H4 (cell line): ENCODE measurements around the gene TIGIT. TPM values are rescaled to one million over a fixed set of nuclear protein-coding genes. Genes with fewer than 3 reads are reported as not detected.
A peak's percentile ranks its signal among the peaks of the same experiment; 100 is the strongest.
"Not testable (repeated sequence)": the region's sequence is repeated elsewhere in the genome, so short reads cannot be mapped to it uniquely, and the experiment has no call there.

ENCODE experiments used
- DNase-seq: peaks from one replicate; pipeline ENCODE4 v3.0.0-alpha.2; 2015; ENCODE audit warnings: low spot score
- total RNA-seq: library from RNA; depleted of rRNA; stranded (reverse); fragments of >200 nt; shearing (Covaris generic); gene quantifications from 2 replicates; pipeline ENCODE4 v1.2.3, GENCODE V29; 2014; rRNA removed

Gene TIGIT
- total RNA-seq, result not detected in 2 replicates

DNA sequence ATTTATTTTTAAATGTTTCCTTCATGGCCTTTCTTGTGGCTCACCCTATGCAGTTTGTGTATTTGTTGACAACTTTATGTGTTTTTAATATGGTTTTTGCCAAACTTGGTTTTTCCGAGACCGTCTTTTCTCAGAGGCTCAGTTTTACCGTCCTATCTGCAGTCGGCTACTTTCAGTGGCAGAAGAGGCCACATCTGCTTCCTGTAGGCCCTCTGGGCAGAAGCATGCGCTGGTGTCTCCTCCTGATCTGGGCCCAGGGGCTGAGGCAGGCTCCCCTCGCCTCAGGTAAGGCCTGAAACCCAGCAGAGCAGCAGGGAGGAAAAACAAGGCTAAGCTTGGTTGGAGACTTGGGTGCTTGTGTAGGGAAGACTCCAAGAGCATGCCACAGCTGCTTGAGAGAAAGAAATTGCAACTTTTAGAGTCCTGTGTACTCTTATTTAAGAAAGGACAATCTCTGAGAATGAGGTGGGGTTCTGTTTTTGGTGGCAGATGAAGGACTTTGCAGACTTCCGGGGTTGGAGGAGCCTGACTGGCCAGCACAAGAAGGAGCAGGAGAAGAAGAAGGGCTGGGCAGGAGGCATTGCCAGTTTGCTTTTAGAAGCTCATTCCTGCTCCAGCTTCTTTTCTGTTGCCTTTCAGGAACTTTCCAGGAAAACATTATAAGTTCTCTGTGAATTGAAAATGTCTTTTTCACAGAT lies at the start of gene TIGIT:
TSS of gene TIGIT (plus strand) at position 191 of the 698 bp plus-strand sequence. CDS start at position 225, 34 bp downstream.
- no peak for DNase-seq

GRCh38 chr3:114252954-114253353 lies 40.9 kb upstream of the TIGIT start:
- DNase-seq, result no peak

GRCh38 chr3:114253505-114253904 lies 40.3 kb upstream of the TIGIT start:
- no peak for DNase-seq

DNA sequence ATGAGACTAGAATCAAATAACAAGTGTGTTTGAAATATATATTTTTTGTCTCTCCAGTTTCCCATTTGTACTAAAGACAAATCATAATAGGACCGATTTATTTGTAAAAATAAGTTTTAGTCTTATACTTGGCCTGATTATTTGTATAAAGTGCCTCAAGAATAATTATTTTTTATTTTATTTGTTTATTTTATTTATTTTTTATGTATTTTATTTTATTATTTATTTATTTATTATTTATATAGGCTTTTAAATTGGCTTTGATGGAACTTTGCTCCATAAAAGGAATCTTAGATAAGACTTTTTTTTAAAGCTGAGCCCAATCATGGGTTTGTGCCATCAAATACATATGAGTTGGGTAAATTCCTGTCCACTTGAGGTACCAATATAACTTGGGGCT lies 34.3 kb upstream of the TIGIT start:
- DNase-seq, result no peak

- no peak for DNase-seq
These were observed 33.7 kb upstream of the TIGIT start for GRCh38 chr3:114260152-114260551.

GRCh38 chr3:114270019-114270418 lies 23.8 kb upstream of the TIGIT start:
- DNase-seq, result no peak

- no peak for DNase-seq
These were observed 21.6 kb upstream of the TIGIT start for GRCh38 chr3:114272271-114272670.

DNA sequence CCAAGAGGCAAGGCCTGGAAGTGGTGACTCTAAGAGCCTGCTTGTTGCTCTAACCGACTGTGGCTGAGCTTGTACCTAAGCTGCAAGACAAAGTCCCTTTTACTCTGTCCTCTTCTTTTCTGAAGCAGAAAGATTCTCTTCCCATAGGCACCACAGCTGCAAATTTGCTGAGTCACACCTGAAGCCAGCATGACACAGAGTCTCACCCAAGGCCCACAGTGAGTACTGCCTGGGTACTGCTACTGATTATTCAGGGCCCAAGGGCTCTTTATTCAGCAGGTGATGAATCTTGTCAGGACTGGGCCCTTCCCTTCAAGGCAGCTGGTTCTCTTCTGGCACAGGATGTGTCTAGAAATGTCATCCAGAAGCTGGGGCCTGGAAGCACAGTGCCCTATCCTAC lies 18.9 kb upstream of the TIGIT start:
- no peak for DNase-seq

DNA sequence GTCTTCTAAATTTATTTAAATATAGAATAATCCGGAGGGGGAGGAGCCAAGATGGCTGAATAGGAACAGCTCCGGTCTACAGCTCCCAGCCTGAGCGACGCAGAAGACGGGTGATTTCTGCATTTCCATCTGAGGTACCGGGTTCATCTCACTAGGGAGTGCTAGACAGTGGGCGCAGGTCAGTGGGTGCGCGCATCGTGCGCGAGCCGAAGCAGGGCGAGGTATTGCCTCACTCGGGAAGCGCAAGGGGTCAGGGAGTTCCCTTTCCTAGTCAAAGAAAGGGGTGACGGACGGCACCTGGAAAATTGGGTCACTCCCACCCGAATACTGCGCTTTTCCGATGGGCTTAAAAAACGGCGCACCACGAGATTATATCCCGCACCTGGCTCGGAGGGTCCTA lies 17.0 kb upstream of the TIGIT start:
- DNase-seq, result not testable (repeated sequence)

- DNase-seq, result no peak
These were observed 9.2 kb upstream of the TIGIT start for GRCh38 chr3:114284644-114285043.

DNA sequence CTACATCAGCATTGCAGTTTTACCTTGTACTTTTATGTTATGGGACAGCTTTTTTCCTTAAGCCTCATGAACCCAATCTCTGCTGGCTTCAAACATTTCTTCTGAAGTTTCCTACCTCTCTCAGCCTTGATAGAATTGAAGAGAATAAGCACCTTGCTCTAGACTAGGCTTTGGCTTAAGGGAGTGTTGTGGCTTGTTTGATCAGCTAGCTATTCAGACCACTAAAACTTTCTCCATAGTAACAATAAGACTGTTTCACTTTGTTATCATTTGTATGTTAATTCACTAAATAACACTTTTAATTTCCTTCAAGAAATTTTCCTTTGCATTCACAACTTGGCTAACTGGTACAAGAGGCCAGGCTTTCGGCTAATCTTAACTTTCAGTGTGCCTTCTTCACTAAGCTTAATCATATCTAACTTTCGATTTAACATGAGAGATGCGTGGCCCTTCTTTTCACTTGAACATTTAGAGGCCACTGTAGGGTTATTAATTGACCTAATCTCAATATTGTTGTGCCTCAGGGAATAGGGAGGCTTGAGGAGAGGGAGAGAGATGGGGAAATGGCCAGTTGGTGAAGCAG lies 8.1 kb upstream of the TIGIT start:
- no peak for DNase-seq

GRCh38 chr3:114286266-114286665 lies 7.6 kb upstream of the TIGIT start:
- no peak for DNase-seq

DNA sequence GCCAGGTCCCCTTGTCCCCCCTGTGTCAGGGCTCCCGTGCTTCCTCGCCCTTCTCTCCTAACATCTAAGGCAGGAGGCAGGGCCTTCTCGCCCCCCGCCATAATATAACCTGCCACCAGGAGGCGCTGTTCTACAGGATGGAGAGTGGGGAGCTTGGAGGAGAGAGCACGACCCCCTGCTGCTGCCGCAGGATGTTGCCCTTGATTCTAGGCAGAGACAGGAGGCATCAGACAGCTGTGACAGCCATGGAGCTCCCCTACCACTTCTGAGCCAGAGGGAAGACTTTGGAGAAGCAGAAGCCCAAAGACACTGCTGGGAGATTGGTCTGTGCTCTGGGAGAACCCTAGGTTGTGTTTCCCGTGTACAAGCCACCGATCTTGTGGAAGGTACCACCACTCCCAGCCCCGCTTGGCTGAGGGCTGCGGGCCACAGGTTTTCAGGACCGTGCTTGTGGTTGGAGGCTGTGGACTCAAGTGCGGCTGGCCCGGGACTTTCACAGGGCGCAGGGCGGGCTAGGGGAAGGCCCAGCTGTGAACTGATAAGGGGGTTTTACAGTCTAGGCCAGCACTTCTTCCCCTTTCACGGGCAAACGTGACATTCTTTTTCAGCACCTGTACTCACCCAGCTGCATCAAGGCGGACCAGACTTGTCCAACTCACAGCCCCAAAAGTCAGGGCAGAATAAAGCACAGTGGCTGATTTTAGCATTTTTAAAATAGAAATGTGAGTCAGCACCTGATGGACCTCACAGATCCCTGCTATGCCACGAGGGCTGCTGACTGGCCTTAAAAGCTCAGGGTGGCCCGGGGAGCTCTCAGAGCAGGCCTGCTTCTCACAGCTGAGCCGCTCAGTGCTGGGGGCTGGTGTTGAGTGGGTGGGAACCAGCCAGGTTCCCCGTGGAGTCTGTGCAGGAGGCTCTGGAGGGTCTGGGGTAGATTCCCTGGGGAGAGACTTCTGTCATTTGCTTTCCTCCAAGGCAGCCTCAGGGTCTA lies 2.6 kb upstream of the TIGIT start:
- DNase-seq, result peak; percentile 67

DNA sequence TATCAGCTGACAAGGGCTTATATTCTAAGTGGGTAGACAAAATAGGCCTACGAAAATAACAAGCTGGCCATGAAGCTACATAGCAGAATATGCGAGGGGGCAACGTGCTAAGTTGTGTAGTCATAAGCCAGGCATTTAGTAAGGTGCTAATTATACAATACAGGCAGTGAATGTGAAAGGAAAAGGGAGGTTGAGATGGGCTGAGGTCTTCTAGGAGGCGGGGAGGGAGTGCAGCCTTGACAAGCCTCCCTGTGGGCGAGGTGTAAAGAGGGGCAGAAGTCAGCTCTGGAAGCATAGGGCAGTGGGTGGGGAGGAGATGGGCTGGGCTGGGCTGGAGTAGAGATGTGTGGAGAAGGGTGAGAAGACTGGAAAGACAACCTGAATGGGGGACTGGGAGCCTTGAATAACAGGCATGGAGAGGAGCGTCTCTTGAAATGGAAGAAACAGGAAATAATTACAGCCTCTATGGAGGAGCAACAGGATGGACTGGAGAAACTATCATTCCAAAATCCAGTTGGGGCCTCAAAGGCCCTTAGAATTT lies 1.2 kb downstream of the TIGIT start:
- no peak for DNase-seq

DNA sequence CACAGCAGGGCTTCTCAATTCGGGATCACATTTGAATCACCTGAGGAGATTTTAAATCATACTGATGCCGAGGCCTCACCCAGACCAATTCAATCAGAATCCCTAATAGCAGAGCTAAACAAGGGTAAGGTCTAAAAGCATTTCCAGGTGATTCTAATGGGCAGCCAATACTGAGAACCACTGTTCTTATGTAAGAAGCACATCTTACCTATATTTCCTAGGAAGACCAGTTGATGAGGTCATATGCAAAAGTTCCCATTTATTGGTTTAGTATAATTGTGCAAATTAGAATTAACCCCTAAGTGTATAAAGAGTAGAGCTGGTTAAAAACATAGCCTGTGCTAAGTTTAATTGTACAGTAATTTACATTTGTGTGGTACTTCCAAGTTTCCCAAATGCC lies 2.1 kb downstream of the TIGIT start:
- DNase-seq, result no peak

- DNase-seq, result peak; percentile 35
These were observed 5.6 kb downstream of the TIGIT start for GRCh38 chr3:114299421-114299820.

DNA sequence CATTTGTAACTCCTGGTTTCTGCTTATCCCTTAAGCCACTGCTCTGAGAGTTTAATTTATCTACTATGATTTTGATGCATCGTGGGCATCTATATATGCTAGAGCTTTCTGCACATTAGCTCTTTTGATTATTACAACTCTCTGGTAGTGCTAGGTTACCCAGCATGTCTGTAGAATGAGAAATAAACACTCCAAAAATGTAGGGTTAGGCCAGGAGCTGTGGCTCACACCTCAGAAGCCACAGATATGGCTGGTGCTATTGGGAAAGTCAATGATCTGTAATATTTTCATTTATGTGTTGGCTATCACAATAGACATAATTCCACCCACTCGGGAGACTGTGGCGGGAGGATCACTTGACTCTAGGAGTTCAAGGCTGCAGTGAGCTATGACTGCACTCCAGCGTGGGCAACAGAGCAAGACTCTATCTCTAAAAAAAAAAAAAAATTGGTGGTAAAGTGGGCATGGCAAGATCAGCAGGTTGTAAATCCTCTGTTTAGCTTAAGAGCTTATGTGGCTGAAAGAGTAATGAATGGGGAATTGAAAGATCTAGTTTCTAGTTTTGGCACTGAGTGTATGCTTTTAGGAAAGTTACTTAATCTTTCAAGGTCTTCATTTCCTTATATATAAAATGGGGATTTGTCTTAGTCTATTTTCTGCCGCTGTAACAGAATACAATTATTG lies 6.3 kb downstream of the TIGIT start:
- DNase-seq, result no peak

DNA sequence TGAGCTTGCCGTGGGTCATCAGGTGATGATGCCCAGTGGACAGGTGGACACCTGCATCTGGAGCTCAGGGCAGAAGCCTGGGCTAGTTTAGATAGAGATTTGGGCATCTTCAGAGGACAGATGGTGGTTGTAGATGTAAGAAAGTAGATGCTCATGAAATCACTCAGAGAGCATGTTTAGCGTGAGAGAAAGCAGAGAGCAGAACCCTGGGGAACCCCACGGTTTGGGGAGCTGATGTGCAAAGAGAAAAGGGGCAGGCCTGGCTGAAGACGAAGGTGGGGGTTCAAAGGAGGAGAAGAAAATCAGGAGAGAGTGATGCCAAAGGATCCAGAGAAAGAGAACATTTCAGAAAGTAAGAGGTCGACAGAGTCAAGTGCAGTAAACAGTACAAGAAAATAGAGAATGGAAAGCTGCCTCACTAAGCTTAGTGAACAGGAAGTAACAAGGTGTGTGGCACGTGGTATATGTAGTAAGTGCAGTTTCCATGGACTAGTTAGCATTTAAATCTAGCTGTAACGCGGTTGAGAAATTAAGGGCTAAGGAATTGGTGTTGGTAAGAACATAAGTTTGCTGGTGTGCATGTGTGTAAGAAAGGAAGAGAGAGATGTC lies 13.5 kb downstream of the TIGIT start:
- DNase-seq, result no peak

DNA sequence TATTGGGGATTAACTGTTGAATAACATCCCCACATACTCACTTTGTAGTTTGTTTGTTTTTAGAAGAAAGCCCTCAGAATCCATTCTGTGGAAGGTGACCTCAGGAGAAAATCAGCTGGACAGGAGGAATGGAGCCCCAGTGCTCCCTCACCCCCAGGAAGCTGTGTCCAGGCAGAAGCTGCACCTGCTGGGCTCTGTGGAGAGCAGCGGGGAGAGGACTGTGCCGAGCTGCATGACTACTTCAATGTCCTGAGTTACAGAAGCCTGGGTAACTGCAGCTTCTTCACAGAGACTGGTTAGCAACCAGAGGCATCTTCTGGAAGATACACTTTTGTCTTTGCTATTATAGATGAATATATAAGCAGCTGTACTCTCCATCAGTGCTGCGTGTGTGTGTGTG lies 14.0 kb downstream of the TIGIT start:
- DNase-seq, result no peak

- DNase-seq, result no peak
These were observed 14.5 kb downstream of the TIGIT start for GRCh38 chr3:114308377-114308776.

DNA sequence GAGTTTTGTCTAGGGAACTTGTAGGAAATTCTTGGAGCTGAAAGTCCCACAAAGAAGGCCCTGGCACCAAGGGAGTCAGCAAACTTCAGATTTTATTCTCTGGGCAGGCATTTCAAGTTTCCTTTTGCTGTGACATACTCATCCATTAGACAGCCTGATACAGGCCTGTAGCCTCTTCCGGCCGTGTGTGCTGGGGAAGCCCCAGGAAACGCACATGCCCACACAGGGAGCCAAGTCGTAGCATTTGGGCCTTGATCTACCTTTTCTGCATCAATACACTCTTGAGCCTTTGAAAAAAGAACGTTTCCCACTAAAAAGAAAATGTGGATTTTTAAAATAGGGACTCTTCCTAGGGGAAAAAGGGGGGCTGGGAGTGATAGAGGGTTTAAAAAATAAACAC lies 15.0 kb downstream of the TIGIT start:
- no peak for DNase-seq
